Liver (tissue), 9 donors: ENCODE measurements around the gene SEMA4B. TPM values are rescaled to one million over a fixed set of nuclear protein-coding genes. Genes with fewer than 3 reads are reported as not detected.
"Not testable (repeated sequence)": the region's sequence is repeated elsewhere in the genome, so short reads cannot be mapped to it uniquely, and the experiment has no call there.

Experiments
- DNase-seq: peaks from one replicate; pipeline ENCODE4 v3.0.0-alpha.2; 2017; ENCODE audit warnings: low spot score
- H3K27ac ChIP-seq, 2 donors: one replicate each; pipeline ENCODE4 v1.7.0; 2013; ENCODE audit warnings: inconsistent platforms in 2 of 2, low read length in 2 of 2, control low read depth in 1 of 2, low read depth in 1 of 2, mild to moderate bottlenecking in 1 of 2
- H3K27me3 ChIP-seq, 4 donors: one replicate each; pipeline versions ENCODE4 v1.6.1 to v1.7.0; 2013; ENCODE audit warnings: low read length in 3 of 4, inconsistent platforms in 1 of 4, mild to moderate bottlenecking in 1 of 4, moderate library complexity in 1 of 4; ENCODE audit not compliant: control insufficient read depth in 4 of 4, insufficient read depth in 4 of 4
- H3K36me3 ChIP-seq, 4 donors: one replicate each; pipeline versions ENCODE4 v1.6.1 to v1.7.0; 2013; ENCODE audit warnings: low read length in 3 of 4, mild to moderate bottlenecking in 3 of 4, low read depth in 1 of 4, moderate library complexity in 1 of 4; ENCODE audit not compliant: control insufficient read depth in 4 of 4, insufficient read depth in 3 of 4
- H3K4me1 ChIP-seq, 4 donors: one replicate each; pipeline versions ENCODE4 v1.6.1 to v1.7.0; 2013; ENCODE audit warnings: low read length in 3 of 4, mild to moderate bottlenecking in 3 of 4, moderate library complexity in 1 of 4; ENCODE audit not compliant: control insufficient read depth in 4 of 4, insufficient read depth in 4 of 4
- H3K4me3 ChIP-seq, 3 donors: one replicate each; pipeline versions ENCODE4 v1.6.1 to v1.7.0; 2013; ENCODE audit warnings: low read length in 3 of 3, control low read depth in 1 of 3, low read depth in 1 of 3, mild to moderate bottlenecking in 1 of 3
- H3K9ac ChIP-seq, 2 donors: one replicate each; pipeline ENCODE4 v1.7.0; 2013; ENCODE audit warnings: low read length in 2 of 2, mild to moderate bottlenecking in 2 of 2, moderate library complexity in 2 of 2, control low read depth in 1 of 2, low read depth in 1 of 2
- H3K9me3 ChIP-seq, 4 donors: one replicate each; pipeline versions ENCODE4 v1.6.1 to v1.7.0; 2013; ENCODE audit warnings: low read length in 3 of 4; ENCODE audit not compliant: control insufficient read depth in 4 of 4
- EGR1 ChIP-seq, 2 donors: IDR thresholded peaks; 2 replicates each; pipeline ENCODE4 v1.6.1; 2016 to 2018; ENCODE audit warnings: antibody characterized with exemption in 2 of 2, low read depth in 2 of 2
- FOXA2 ChIP-seq: IDR thresholded peaks from 2 replicates; pipeline ENCODE4 v1.6.1; 2016; ENCODE audit warnings: antibody characterized with exemption
- MAX ChIP-seq: IDR thresholded peaks from 2 replicates; pipeline ENCODE4 v1.6.1; 2016; ENCODE audit warnings: antibody characterized with exemption
- NR2F2 ChIP-seq: IDR thresholded peaks from 2 replicates; pipeline ENCODE4 v1.6.1; 2016; ENCODE audit warnings: antibody characterized with exemption
- RXRA ChIP-seq, 2 donors: IDR thresholded peaks; 2 replicates each; pipeline ENCODE4 v1.6.1; 2017 to 2018; ENCODE audit warnings: antibody characterized with exemption in 2 of 2, mild to moderate bottlenecking in 1 of 2
- SP1 ChIP-seq: IDR thresholded peaks from 2 replicates; pipeline ENCODE4 v1.6.1; 2018; ENCODE audit warnings: antibody characterized with exemption, mild to moderate bottlenecking
- WGBS: extraction: QIAGEN DNeasy Blood & Tissue Kit; methylation state at CpG from one replicate; pipeline ENCODE4 v1.1.7; 2013; 5-methylcytosine and 5-hydroxymethylcytosine counted together
- polyA plus RNA-seq, 2 donors: library from polyadenylated mRNA; stranded (reverse) in 1 of 2; unstranded in 1 of 2; fragments of 200-250 nt in 1 of 2; fragments of >200 nt in 1 of 2; fragmentation: Nextera tagmentation in 1 of 2; extraction: Ambion mirVana in 1 of 2; gene quantifications; one replicate each; pipeline versions ENCODE4 v1.2.1 to v1.2.3, GENCODE V29; 2013 to 2015
- total RNA-seq, 2 donors: library from RNA; depleted of rRNA; stranded (reverse); fragments of >200 nt; gene quantifications; one replicate each; pipeline ENCODE4 v1.2.3, GENCODE V29; 2014
- TF ChIP-seq, protein P1 (sequence below): IDR thresholded peaks from 2 replicates; pipeline ENCODE4 v1.6.1; 2016; ENCODE audit warnings: antibody characterized with exemption, mild to moderate bottlenecking
- TF ChIP-seq, protein P2 (sequence below): IDR thresholded peaks from 2 replicates; pipeline ENCODE4 v1.6.1; 2016; ENCODE audit warnings: antibody characterized with exemption
- TF ChIP-seq, protein P3 (sequence below): IDR thresholded peaks from 2 replicates; pipeline ENCODE4 v1.6.1; 2016; ENCODE audit warnings: antibody characterized with exemption
- donor health status: healthy.
- donor health status: healthy.
- donor health status: healthy.
- donor health status: healthy.
- donor health status: healthy.

The SEMA4B gene
- total and polyA plus RNA-seq, 4 donors, result 14.3 to 52.2 (median 27.0) TPM

GRCh38 chr15:90187257-90187868 is 13.8 kb upstream of the SEMA4B start (continued):
- TF ChIP-seq, protein P1, sequence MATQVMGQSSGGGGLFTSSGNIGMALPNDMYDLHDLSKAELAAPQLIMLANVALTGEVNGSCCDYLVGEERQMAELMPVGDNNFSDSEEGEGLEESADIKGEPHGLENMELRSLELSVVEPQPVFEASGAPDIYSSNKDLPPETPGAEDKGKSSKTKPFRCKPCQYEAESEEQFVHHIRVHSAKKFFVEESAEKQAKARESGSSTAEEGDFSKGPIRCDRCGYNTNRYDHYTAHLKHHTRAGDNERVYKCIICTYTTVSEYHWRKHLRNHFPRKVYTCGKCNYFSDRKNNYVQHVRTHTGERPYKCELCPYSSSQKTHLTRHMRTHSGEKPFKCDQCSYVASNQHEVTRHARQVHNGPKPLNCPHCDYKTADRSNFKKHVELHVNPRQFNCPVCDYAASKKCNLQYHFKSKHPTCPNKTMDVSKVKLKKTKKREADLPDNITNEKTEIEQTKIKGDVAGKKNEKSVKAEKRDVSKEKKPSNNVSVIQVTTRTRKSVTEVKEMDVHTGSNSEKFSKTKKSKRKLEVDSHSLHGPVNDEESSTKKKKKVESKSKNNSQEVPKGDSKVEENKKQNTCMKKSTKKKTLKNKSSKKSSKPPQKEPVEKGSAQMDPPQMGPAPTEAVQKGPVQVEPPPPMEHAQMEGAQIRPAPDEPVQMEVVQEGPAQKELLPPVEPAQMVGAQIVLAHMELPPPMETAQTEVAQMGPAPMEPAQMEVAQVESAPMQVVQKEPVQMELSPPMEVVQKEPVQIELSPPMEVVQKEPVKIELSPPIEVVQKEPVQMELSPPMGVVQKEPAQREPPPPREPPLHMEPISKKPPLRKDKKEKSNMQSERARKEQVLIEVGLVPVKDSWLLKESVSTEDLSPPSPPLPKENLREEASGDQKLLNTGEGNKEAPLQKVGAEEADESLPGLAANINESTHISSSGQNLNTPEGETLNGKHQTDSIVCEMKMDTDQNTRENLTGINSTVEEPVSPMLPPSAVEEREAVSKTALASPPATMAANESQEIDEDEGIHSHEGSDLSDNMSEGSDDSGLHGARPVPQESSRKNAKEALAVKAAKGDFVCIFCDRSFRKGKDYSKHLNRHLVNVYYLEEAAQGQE, result no peak

DNA sequence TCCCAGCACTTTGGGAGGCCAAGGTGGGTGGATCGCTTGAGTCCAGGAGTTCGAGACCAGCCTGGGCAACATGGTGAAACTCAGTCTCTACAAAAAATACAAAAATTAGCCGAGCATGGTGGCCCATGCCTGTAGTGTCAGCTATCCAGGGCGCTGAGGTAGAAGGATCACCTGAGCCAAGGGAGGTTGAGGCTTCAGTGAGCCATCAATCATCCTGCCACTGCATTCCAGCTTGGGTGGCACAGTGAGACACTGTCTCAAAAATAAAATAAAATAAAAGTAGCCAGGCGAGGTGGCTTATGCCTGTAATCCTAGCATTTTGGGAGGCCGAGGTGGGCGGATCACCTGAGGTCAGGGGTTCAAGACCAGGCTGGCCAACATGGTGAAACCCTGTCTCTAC is 13.1 kb upstream of the SEMA4B start:
- H3K4me1 ChIP-seq, result peaks cover 19 to 70% (median 49%) of the 10 kb centered on the region in 4 donors
- not testable (repeated sequence) for H3K36me3 ChIP-seq, H3K9ac ChIP-seq, DNase-seq, H3K9me3 ChIP-seq, H3K4me3 ChIP-seq, H3K27ac ChIP-seq, H3K27me3 ChIP-seq
- WGBS, result 95% methylated on average over 7 of the region's 7 CpGs

- Histone ChIP-seq H3K36me3 (no peaks in the 10 kb centered on the region), H3K4me1 (peaks cover 22 to 68% (median 53%) of the 10 kb centered on the region in 4 donors), H3K9me3 (no peaks in the 10 kb centered on the region), H3K4me3 (no peak overlapping the region), H3K9ac (no peak overlapping the region), H3K27ac (peak overlapping the region; percentile 73 to 82), H3K27me3 (no peaks in the 10 kb centered on the region)
- DNase-seq, result no peak
- TF ChIP-seq RXRA (IDR thresholded peaks at IDR 0.05) (no peak), FOXA2 (no peak), NR2F2 (no peak), SP1 (no peak), EGR1 (IDR thresholded peaks at IDR 0.05; ENCODE audit: low read depth in 2 of 2) (peak in 1 of 2 donors; percentile 28), MAX (peak; percentile 67)
- TF ChIP-seq, protein P2, sequence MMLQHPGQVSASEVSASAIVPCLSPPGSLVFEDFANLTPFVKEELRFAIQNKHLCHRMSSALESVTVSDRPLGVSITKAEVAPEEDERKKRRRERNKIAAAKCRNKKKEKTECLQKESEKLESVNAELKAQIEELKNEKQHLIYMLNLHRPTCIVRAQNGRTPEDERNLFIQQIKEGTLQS, result no peak
- TF ChIP-seq, protein P3, sequence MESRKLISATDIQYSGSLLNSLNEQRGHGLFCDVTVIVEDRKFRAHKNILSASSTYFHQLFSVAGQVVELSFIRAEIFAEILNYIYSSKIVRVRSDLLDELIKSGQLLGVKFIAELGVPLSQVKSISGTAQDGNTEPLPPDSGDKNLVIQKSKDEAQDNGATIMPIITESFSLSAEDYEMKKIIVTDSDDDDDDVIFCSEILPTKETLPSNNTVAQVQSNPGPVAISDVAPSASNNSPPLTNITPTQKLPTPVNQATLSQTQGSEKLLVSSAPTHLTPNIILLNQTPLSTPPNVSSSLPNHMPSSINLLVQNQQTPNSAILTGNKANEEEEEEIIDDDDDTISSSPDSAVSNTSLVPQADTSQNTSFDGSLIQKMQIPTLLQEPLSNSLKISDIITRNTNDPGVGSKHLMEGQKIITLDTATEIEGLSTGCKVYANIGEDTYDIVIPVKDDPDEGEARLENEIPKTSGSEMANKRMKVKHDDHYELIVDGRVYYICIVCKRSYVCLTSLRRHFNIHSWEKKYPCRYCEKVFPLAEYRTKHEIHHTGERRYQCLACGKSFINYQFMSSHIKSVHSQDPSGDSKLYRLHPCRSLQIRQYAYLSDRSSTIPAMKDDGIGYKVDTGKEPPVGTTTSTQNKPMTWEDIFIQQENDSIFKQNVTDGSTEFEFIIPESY, result no peak
- WGBS, result 85% methylated on average over 8 of the region's 8 CpGs
Measured at GRCh38 chr15:90188914-90189748, 12.0 kb upstream of the SEMA4B start.
